AG09319 (cell line): ENCODE data around the gene TMEM156.

Experiments
- DNase-seq: peaks from one replicate; pipeline ENCODE4 v3.0.0-alpha.2; 2010; ENCODE audit warnings: low read depth; ENCODE audit errors: extremely low read depth
- CTCF ChIP-seq: IDR thresholded peaks from 2 replicates; pipeline ENCODE4 v1.5.1; 2011; ENCODE audit warnings: low read depth, mild to moderate bottlenecking, inconsistent platforms, low read length, moderate library complexity

TMEM156 gene

GRCh38 chr4:39050590-39050989 is 18.4 kb upstream of the TMEM156 start:
- TF ChIP-seq CTCF = no peak
- no peak for DNase-seq

GRCh38 chr4:39048311-39048710 is 16.1 kb upstream of the TMEM156 start:
- DNase-seq = no peak
- TF ChIP-seq CTCF = no peak

- no peak for TF ChIP-seq CTCF
Observed at GRCh38 chr4:39047681-39048080, 15.5 kb upstream of the TMEM156 start.

GRCh38 chr4:39046249-39046648 is 14.0 kb upstream of the TMEM156 start:
- DNase-seq = no peak

More at GRCh38 chr4:39047681-39048080, 15.5 kb upstream of the TMEM156 start:
- no peak for DNase-seq

GRCh38 chr4:39045827-39046221 is 13.6 kb upstream of the TMEM156 start:
- DNase-seq = no peak

More at GRCh38 chr4:39046249-39046648, 14.0 kb upstream of the TMEM156 start:
- TF ChIP-seq CTCF = no peak

GRCh38 chr4:39044956-39045826 is 13.0 kb upstream of the TMEM156 start:
- no peak for DNase-seq

More at GRCh38 chr4:39045827-39046221, 13.6 kb upstream of the TMEM156 start:
- TF ChIP-seq CTCF = no peak

More at GRCh38 chr4:39044956-39045826, 13.0 kb upstream of the TMEM156 start:
- TF ChIP-seq CTCF = no peak
